Prostate gland (tissue), 2 donors: ENCODE data around the gene KIF5C.

Source experiments
- CTCF ChIP-seq, 4 experiments: fragments of 200-600 bp in 2 of 4; fragments of 450-650 bp in 2 of 4; sonication (generic) in 2 of 4; IDR thresholded peaks; 1 replicate in 3 of 4; 2 replicates in 1 of 4; pipeline ENCODE4 v1.5.1; 2016 to 2019; ENCODE audit warnings: antibody characterized with exemption in 4 of 4, mild to moderate bottlenecking in 2 of 4, moderate library complexity in 2 of 4
- POLR2A ChIP-seq: fragments of 450-650 bp; IDR thresholded peaks from one replicate; pipeline ENCODE4 v1.6.1; 2016; ENCODE audit warnings: antibody characterized with exemption, mild to moderate bottlenecking
- POLR2AphosphoS5 ChIP-seq: sonication (generic); formaldehyde crosslinking; IDR thresholded peaks from one replicate; pipeline ENCODE4 v1.6.1; 2017; ENCODE audit warnings: antibody characterized with exemption

GRCh38 chr2:149028377-149028776 is 153.3 kb downstream of the KIF5C start:
- TF ChIP-seq POLR2AphosphoS5 (no peak), POLR2A (no peak), CTCF (IDR thresholded peaks at IDR 0.05) (no peak)
